Effector memory CD4-positive, alpha-beta T cell (primary cell): ENCODE data around the gene IRAK4.
"Not testable (repeated sequence)": the region's sequence is repeated elsewhere in the genome, so short reads cannot be mapped to it uniquely, and the experiment has no call there.

Experiments used
- DNase-seq, 3 donors: peaks; one replicate each; pipeline ENCODE4 v3.0.0-alpha.2; 2020
- H3K27ac ChIP-seq: 2 replicates; pipeline ENCODE4 v1.7.0; 2013; ENCODE audit warnings: mild to moderate bottlenecking, low read length, moderate library complexity; ENCODE audit not compliant: insufficient read depth, poor library complexity, severe bottlenecking
- H3K27me3 ChIP-seq: replicated peaks from 2 replicates; pipeline ENCODE4 v1.7.0; 2013; ENCODE audit warnings: mild to moderate bottlenecking, low read length; ENCODE audit not compliant: insufficient read depth, control insufficient read depth, poor library complexity, severe bottlenecking
- H3K36me3 ChIP-seq: 2 replicates; pipeline ENCODE4 v1.7.0; 2013; ENCODE audit warnings: mild to moderate bottlenecking, low read length, moderate library complexity; ENCODE audit not compliant: control insufficient read depth, insufficient read depth
- H3K4me1 ChIP-seq: 2 replicates; pipeline ENCODE4 v1.7.0; 2013; ENCODE audit warnings: low read length, mild to moderate bottlenecking; ENCODE audit not compliant: control insufficient read depth, insufficient read depth, poor library complexity, severe bottlenecking
- H3K4me3 ChIP-seq: 2 replicates; pipeline ENCODE4 v1.7.0; 2013; ENCODE audit warnings: low read length, low read depth, mild to moderate bottlenecking; ENCODE audit not compliant: insufficient read depth, poor library complexity, severe bottlenecking
- H3K9me3 ChIP-seq: 2 replicates; pipeline ENCODE4 v1.7.0; 2013; ENCODE audit warnings: mild to moderate bottlenecking, low read length, moderate library complexity; ENCODE audit not compliant: control insufficient read depth

IRAK4 gene

GRCh38 chr12:43740511-43741100, 18.1 kb upstream of the IRAK4 start:
- Histone ChIP-seq H3K9me3 (no peaks in the 10 kb centered on the region), H3K27me3 (no peaks in the 10 kb centered on the region), H3K4me3 (no peak overlapping the region), H3K27ac (no peak overlapping the region), H3K4me1 (no peaks in the 10 kb centered on the region), H3K36me3 (peaks cover 23% of the 10 kb centered on the region)
- no peak for DNase-seq

- H3K4me3 ChIP-seq = no peak overlapping the region
- peaks cover 24% of the 10 kb centered on the region for H3K36me3 ChIP-seq
- H3K27me3 ChIP-seq = no peaks in the 10 kb centered on the region
- H3K27ac ChIP-seq = no peak overlapping the region
- no peaks in the 10 kb centered on the region for H3K4me1 ChIP-seq
- DNase-seq = no peak
- no peaks in the 10 kb centered on the region for H3K9me3 ChIP-seq
Measured at GRCh38 chr12:43742106-43742505, 16.6 kb upstream of the IRAK4 start.

GRCh38 chr12:43744826-43745225, 13.9 kb upstream of the IRAK4 start:
- no peaks in the 10 kb centered on the region for H3K27me3 ChIP-seq
- H3K4me1 ChIP-seq = no peaks in the 10 kb centered on the region
- no peak overlapping the region for H3K27ac ChIP-seq
- DNase-seq = no peak
- no peaks in the 10 kb centered on the region for H3K9me3 ChIP-seq
- no peak overlapping the region for H3K4me3 ChIP-seq
- peaks cover 18% of the 10 kb centered on the region for H3K36me3 ChIP-seq

- Histone ChIP-seq H3K27me3 (no peaks in the 10 kb centered on the region), H3K4me3 (no peak overlapping the region), H3K4me1 (no peaks in the 10 kb centered on the region), H3K36me3 (peaks cover 4% of the 10 kb centered on the region), H3K27ac (no peak overlapping the region), H3K9me3 (no peaks in the 10 kb centered on the region)
- no peak for DNase-seq
Measured at GRCh38 chr12:43749016-43749415, 9.7 kb upstream of the IRAK4 start.

GRCh38 chr12:43750814-43751213, 7.9 kb upstream of the IRAK4 start:
- no peaks in the 10 kb centered on the region for H3K4me1 ChIP-seq
- no peaks in the 10 kb centered on the region for H3K27me3 ChIP-seq
- H3K27ac ChIP-seq = no peak overlapping the region
- no peaks in the 10 kb centered on the region for H3K9me3 ChIP-seq
- peaks cover 4% of the 10 kb centered on the region for H3K36me3 ChIP-seq
- H3K4me3 ChIP-seq = no peak overlapping the region
- no peak for DNase-seq

GRCh38 chr12:43751360-43751759, 7.4 kb upstream of the IRAK4 start:
- H3K27me3 ChIP-seq, H3K27ac ChIP-seq, DNase-seq, H3K9me3 ChIP-seq, H3K4me1 ChIP-seq, H3K36me3 ChIP-seq, H3K4me3 ChIP-seq: not testable (repeated sequence)

- H3K4me3 ChIP-seq = no peak overlapping the region
- H3K4me1 ChIP-seq = peaks cover 7% of the 10 kb centered on the region
- DNase-seq = no peak
- H3K27me3 ChIP-seq = no peaks in the 10 kb centered on the region
- peaks cover 4% of the 10 kb centered on the region for H3K36me3 ChIP-seq
- H3K27ac ChIP-seq = no peak overlapping the region
- no peaks in the 10 kb centered on the region for H3K9me3 ChIP-seq
Measured at GRCh38 chr12:43754015-43754414, 4.7 kb upstream of the IRAK4 start.

GRCh38 chr12:43758247-43758727, 464 bp upstream of the IRAK4 start:
- DNase-seq = no peak
- no peaks in the 10 kb centered on the region for H3K9me3 ChIP-seq
- peaks cover 41% of the 10 kb centered on the region for H3K4me1 ChIP-seq
- peak overlapping the region; percentile 98 for H3K27ac ChIP-seq
- peak overlapping the region; percentile 91 for H3K4me3 ChIP-seq
- no peaks in the 10 kb centered on the region for H3K27me3 ChIP-seq
- H3K36me3 ChIP-seq = peaks cover 4% of the 10 kb centered on the region

GRCh38 chr12:43760396-43760795, 1.6 kb downstream of the IRAK4 start:
- Histone ChIP-seq H3K4me1 (peaks cover 41% of the 10 kb centered on the region), H3K27ac (no peak overlapping the region), H3K36me3 (no peaks in the 10 kb centered on the region), H3K27me3 (no peaks in the 10 kb centered on the region), H3K9me3 (no peaks in the 10 kb centered on the region), H3K4me3 (peak overlapping the region; percentile 91)
- no peak for DNase-seq

- peaks cover 41% of the 10 kb centered on the region for H3K4me1 ChIP-seq
- no peaks in the 10 kb centered on the region for H3K36me3 ChIP-seq
- H3K9me3 ChIP-seq = no peaks in the 10 kb centered on the region
- H3K27me3 ChIP-seq = no peaks in the 10 kb centered on the region
- H3K27ac ChIP-seq = no peak overlapping the region
- no peak for DNase-seq
- no peak overlapping the region for H3K4me3 ChIP-seq
Measured at GRCh38 chr12:43761500-43761899, 2.7 kb downstream of the IRAK4 start.
